Suprapubic skin (tissue), 4 donors: ENCODE measurements around the gene HDAC7. TPM values are rescaled to one million over a fixed set of nuclear protein-coding genes. Genes with fewer than 3 reads are reported as not detected.
A peak's percentile ranks its signal among the peaks of the same experiment; 100 is the strongest.

Experiments
- DNase-seq, 2 donors: peaks; one replicate each; pipeline ENCODE4 v3.0.0-alpha.2; 2019; ENCODE audit warnings: low spot score in 2 of 2
- H3K27ac ChIP-seq: fragments of 200-600 bp; sonication (generic); one replicate; pipeline ENCODE4 v1.5.1; 2019
- H3K27me3 ChIP-seq: fragments of 200-600 bp; sonication (generic); one replicate; pipeline ENCODE4 v1.5.1; 2019
- H3K36me3 ChIP-seq: fragments of 200-600 bp; sonication (generic); one replicate; pipeline ENCODE4 v1.5.1; 2019
- H3K4me1 ChIP-seq: fragments of 200-600 bp; sonication (generic); one replicate; pipeline ENCODE4 v1.5.1; 2019
- H3K4me3 ChIP-seq: fragments of 200-600 bp; sonication (generic); one replicate; pipeline ENCODE4 v1.5.1; 2019; ENCODE audit warnings: mild to moderate bottlenecking
- H3K9me3 ChIP-seq: fragments of 200-600 bp; sonication (generic); one replicate; pipeline ENCODE4 v1.5.1; 2019
- CTCF ChIP-seq, 2 donors: fragments of 200-600 bp in 1 of 2; fragments of 450-650 bp in 1 of 2; sonication (generic) in 1 of 2; IDR thresholded peaks; one replicate each; pipeline ENCODE4 v1.5.1; 2016 to 2019; ENCODE audit warnings: antibody characterized with exemption in 2 of 2, mild to moderate bottlenecking in 1 of 2, moderate library complexity in 1 of 2
- EP300 ChIP-seq: sonication (generic); formaldehyde crosslinking; IDR thresholded peaks from one replicate; pipeline ENCODE4 v1.6.1; 2017; ENCODE audit warnings: antibody characterized with exemption
- POLR2A ChIP-seq, 2 donors: fragments of 450-650 bp; IDR thresholded peaks; one replicate each; pipeline ENCODE4 v1.6.1; 2017; ENCODE audit warnings: antibody characterized with exemption in 2 of 2, mild to moderate bottlenecking in 2 of 2, moderate library complexity in 2 of 2
- POLR2AphosphoS5 ChIP-seq, 3 donors: sonication (generic); formaldehyde crosslinking; IDR thresholded peaks; one replicate each; pipeline ENCODE4 v1.6.1; 2017; ENCODE audit warnings: antibody characterized with exemption in 3 of 3
- WGBS: methylation state at CpG from one replicate; pipeline ENCODE4 v1.1.5; 2018; 5-methylcytosine and 5-hydroxymethylcytosine counted together
- total RNA-seq, 4 donors: library from RNA; depleted of rRNA; stranded (reverse); fragments of >200 nt; gene quantifications; one replicate each; pipeline ENCODE4 v1.1.0, GENCODE V29; 2016

Gene HDAC7
- total RNA-seq, 4 donors from 2014 or later, result 47.9 to 152 (median 76.2) TPM

- H3K27me3 ChIP-seq, result no peaks in the 10 kb centered on the region
- WGBS, result 8% methylated on average over 10 of the region's 77 CpGs
- TF ChIP-seq POLR2A (IDR thresholded peaks at IDR 0.05) (peak in 1 of 2 donors; percentile 21), CTCF (IDR thresholded peaks at IDR 0.05) (peak in 1 of 2 donors; percentile 10), POLR2AphosphoS5 (IDR thresholded peaks at IDR 0.05) (peak in 1 of 3 donors; percentile 10), EP300 (no peak)
Measured at GRCh38 chr12:47819138-47819895, 386 bp downstream of the HDAC7 start.

GRCh38 chr12:47818467-47819137 lies 1.1 kb downstream of the HDAC7 start:
- Histone ChIP-seq H3K9me3 (no peaks in the 10 kb centered on the region), H3K4me1 (peaks cover 86% of the 10 kb centered on the region), H3K27me3 (no peaks in the 10 kb centered on the region), H3K4me3 (peak overlapping the region; percentile 78), H3K27ac (peak overlapping the region; percentile 97), H3K36me3 (no peaks in the 10 kb centered on the region)
- TF ChIP-seq POLR2A (IDR thresholded peaks at IDR 0.05), result no peak
- no peak for TF ChIP-seq POLR2AphosphoS5 (IDR thresholded peaks at IDR 0.05)
- TF ChIP-seq CTCF (IDR thresholded peaks at IDR 0.05), result no peak
- TF ChIP-seq EP300, result no peak
- DNase-seq, result no peak
- WGBS, result 15% methylated on average over 17 of the region's 23 CpGs

More at GRCh38 chr12:47819138-47819895, 386 bp downstream of the HDAC7 start:
- H3K27ac ChIP-seq, result peak overlapping the region; percentile 97
- DNase-seq, result peak in 1 of 2 donors; percentile 88
- H3K4me1 ChIP-seq, result peaks cover 86% of the 10 kb centered on the region
- H3K36me3 ChIP-seq, result no peaks in the 10 kb centered on the region
- peak overlapping the region; percentile 78 for H3K4me3 ChIP-seq
- H3K9me3 ChIP-seq, result no peaks in the 10 kb centered on the region

- 83% methylated on average over 3 of the region's 3 CpGs for WGBS
- Histone ChIP-seq H3K27ac (peak overlapping the region; percentile 97), H3K4me1 (peaks cover 86% of the 10 kb centered on the region), H3K27me3 (no peaks in the 10 kb centered on the region), H3K36me3 (no peaks in the 10 kb centered on the region), H3K4me3 (peak overlapping the region; percentile 78), H3K9me3 (no peaks in the 10 kb centered on the region)
- TF ChIP-seq POLR2A (IDR thresholded peaks at IDR 0.05), result no peak
- no peak for TF ChIP-seq POLR2AphosphoS5 (IDR thresholded peaks at IDR 0.05)
- TF ChIP-seq CTCF (IDR thresholded peaks at IDR 0.05), result no peak
- TF ChIP-seq EP300, result no peak
- no peak for DNase-seq
Measured at GRCh38 chr12:47818007-47818376, 1.7 kb downstream of the HDAC7 start.

- Histone ChIP-seq H3K9me3 (no peaks in the 10 kb centered on the region), H3K4me1 (peaks cover 85% of the 10 kb centered on the region), H3K27ac (peak overlapping the region; percentile 97), H3K27me3 (no peaks in the 10 kb centered on the region), H3K36me3 (no peaks in the 10 kb centered on the region), H3K4me3 (peak overlapping the region; percentile 78)
- WGBS, result 36% methylated on average over 6 of the region's 7 CpGs
- TF ChIP-seq POLR2AphosphoS5 (IDR thresholded peaks at IDR 0.05) (no peak), EP300 (no peak), POLR2A (IDR thresholded peaks at IDR 0.05) (no peak), CTCF (IDR thresholded peaks at IDR 0.05) (no peak)
- DNase-seq, result no peak
Measured at GRCh38 chr12:47817272-47818006, 2.3 kb downstream of the HDAC7 start.
